Measurements from ENCODE around the gene TSPAN5.

DNA sequence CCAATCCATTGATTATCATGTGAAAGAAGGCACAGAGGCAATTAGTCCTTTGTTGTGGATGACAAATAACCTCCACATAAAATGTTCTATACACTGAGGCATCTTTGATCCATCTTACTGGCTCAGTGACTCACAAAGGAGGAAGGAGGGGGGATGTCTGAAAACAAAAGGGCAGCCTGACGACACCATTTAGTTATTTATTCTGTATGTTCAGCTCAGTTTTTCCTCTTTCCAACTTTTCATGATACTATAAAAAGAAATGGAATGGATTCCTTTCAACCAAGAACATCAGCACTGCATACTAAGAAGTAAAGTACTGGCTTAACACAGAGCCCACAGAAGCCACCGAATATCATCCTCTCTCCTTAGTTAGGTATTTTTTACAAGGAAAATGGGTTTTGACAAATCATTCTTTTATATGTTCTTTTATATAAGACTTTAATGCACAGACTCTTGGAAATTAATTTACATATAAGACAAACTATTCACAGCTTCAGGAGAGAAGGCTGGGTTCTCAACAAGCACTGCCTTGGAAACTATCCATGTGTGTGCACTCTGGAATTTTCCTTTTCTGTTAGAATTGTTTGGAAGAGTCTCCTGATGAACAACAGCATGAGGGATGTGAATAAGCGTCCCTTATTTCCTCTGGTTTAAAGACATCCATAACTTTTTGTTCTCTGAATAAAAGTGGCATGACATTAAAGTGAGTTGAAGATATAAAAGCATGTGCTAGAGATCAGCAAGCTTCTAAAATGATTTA, 135.6 kb downstream of the TSPAN5 start:
- TF ChIP-seq POLR2G (IDR thresholded peaks at IDR 0.05; ENCODE audit: low read depth, low read length) (no peak), BCLAF1 (IDR thresholded peaks at IDR 0.05; ENCODE audit: borderline replicate concordance in 1 of 2, control insufficient read depth in 1 of 2, low read depth in 2 of 2, low read length in 1 of 2) (no peak)

All from K562 (cell line).